ENCODE data around the gene RHOF.

- TF ChIP-seq XBP1 (CRISPR knock-in tag; IDR thresholded peaks at IDR 0.05) (no peak), CHCHD3 (CRISPR knock-in tag; IDR thresholded peaks at IDR 0.05) (no peak), CTCF (CRISPR knock-in tag; IDR thresholded peaks at IDR 0.05) (no peak), ZNF143 (CRISPR knock-in tag; IDR thresholded peaks at IDR 0.05) (no peak), HCFC1 (IDR thresholded peaks at IDR 0.05; ENCODE audit: low read depth, low read length) (no peak), ZFP62 (CRISPR knock-in tag; IDR thresholded peaks at IDR 0.05) (no peak)
Measured at GRCh38 chr12:121781484-121781997, 11.9 kb downstream of the RHOF start.

All from HepG2 (cell line).